K562 (cell line): ENCODE data around the gene MDFIC2.

Experiments
- ELF4 ChIP-seq: fragments of 450-650 bp; formaldehyde crosslinking; IDR thresholded peaks from 2 replicates; pipeline ENCODE4 v1.4.0; 2022; ENCODE audit warnings: missing genetic modification characterization
- EZH2 ChIP-seq: IDR thresholded peaks from 2 replicates; pipeline ENCODE4 v1.6.1; 2012; ENCODE audit warnings: low read depth, mild to moderate bottlenecking, inconsistent platforms, low read length, borderline replicate concordance
- MAZ ChIP-seq, 2 experiments: fragments of 450-650 bp in 1 of 2; sonication (generic) in 1 of 2; formaldehyde crosslinking; IDR thresholded peaks in 1 of 2; conservative IDR thresholded peaks in 1 of 2; 2 replicates each; pipeline versions ENCODE4 v1.4.0 to v1.5.0; 2020; ENCODE audit warnings: mild to moderate bottlenecking in 1 of 2, missing genetic modification reagents in 1 of 2
- NR1H2 ChIP-seq: sonication (generic); formaldehyde crosslinking; IDR thresholded peaks from 2 replicates; pipeline ENCODE4 v1.4.0; 2020; ENCODE audit warnings: mild to moderate bottlenecking, missing genetic modification reagents
- RBM34 ChIP-seq: fragments of 200-400 bp; formaldehyde crosslinking; IDR thresholded peaks from 2 replicates; pipeline ENCODE4 v1.6.1; 2018; ENCODE audit warnings: low read length, borderline replicate concordance; ENCODE audit not compliant: insufficient read depth
- SPI1 ChIP-seq: IDR thresholded peaks from 2 replicates; pipeline ENCODE4 v1.6.1; 2011; ENCODE audit warnings: low read depth, low read length, control low read depth, borderline replicate concordance
- ZNF77 ChIP-seq: fragments of 250-450 bp; sonication (Bioruptor Pico); IDR thresholded peaks from 2 replicates; pipeline ENCODE4 v1.5.0; 2020
- TF ChIP-seq, protein P1 (sequence below): fragments of 450-650 bp; IDR thresholded peaks from 2 replicates; pipeline ENCODE4 v1.6.1; 2018; ENCODE audit warnings: mild to moderate bottlenecking, low read depth; ENCODE audit not compliant: partially characterized antibody
- TF ChIP-seq, protein P2 (sequence below), 3 experiments: IDR thresholded peaks in 2 of 3; conservative IDR thresholded peaks in 1 of 3; 2 replicates each; pipeline ENCODE4 v1.5.1; 2011 to 2012; ENCODE audit warnings: low read length in 3 of 3, mild to moderate bottlenecking in 3 of 3, control low read depth in 2 of 3, improper control_type of control experiment in 1 of 3, inconsistent platforms in 1 of 3, low read depth in 1 of 3, mixed read lengths in 1 of 3, moderate library complexity in 1 of 3; ENCODE audit not compliant: insufficient read depth in 2 of 3

DNA sequence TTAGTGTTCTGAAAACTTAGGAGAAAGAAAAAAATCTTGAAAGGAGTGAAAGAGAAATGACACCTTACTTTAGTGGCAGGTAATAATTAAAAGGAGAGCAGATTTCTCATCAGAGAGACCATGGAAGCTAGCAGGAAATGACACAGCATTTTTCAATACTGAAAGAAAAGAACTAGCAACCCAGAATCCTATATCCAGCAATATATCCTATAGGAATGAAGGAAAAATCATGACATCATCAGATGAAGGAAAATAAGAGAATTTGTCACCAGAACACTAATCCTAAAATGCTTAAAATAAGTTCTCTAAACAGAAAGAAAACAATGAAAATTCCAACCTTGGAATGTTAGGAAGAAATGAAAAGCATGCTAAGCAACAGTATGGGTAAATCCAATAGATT is 39.8 kb upstream of the MDFIC2 start:
- TF ChIP-seq SPI1 (no peak), MAZ (CRISPR knock-in tag; conservative IDR thresholded peaks at IDR 0.05 in 1 of 2, IDR thresholded peaks at IDR 0.05 in 1 of 2) (no peak), ELF4 (CRISPR knock-in tag) (no peak), ZNF77 (CRISPR knock-in tag) (no peak), EZH2 (no peak), RBM34 (no peak), NR1H2 (CRISPR knock-in tag) (no peak)
- TF ChIP-seq, protein P1, sequence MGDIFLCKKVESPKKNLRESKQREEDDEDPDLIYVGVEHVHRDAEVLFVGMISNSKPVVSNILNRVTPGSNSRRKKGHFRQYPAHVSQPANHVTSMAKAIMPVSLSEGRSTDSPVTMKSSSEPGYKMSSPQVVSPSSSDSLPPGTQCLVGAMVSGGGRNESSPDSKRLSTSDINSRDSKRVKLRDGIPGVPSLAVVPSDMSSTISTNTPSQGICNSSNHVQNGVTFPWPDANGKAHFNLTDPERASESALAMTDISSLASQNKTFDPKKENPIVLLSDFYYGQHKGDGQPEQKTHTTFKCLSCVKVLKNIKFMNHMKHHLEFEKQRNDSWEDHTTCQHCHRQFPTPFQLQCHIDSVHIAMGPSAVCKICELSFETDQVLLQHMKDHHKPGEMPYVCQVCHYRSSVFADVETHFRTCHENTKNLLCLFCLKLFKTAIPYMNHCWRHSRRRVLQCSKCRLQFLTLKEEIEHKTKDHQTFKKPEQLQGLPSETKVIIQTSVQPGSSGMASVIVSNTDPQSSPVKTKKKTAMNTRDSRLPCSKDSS, result no peak
- TF ChIP-seq, protein P2, sequence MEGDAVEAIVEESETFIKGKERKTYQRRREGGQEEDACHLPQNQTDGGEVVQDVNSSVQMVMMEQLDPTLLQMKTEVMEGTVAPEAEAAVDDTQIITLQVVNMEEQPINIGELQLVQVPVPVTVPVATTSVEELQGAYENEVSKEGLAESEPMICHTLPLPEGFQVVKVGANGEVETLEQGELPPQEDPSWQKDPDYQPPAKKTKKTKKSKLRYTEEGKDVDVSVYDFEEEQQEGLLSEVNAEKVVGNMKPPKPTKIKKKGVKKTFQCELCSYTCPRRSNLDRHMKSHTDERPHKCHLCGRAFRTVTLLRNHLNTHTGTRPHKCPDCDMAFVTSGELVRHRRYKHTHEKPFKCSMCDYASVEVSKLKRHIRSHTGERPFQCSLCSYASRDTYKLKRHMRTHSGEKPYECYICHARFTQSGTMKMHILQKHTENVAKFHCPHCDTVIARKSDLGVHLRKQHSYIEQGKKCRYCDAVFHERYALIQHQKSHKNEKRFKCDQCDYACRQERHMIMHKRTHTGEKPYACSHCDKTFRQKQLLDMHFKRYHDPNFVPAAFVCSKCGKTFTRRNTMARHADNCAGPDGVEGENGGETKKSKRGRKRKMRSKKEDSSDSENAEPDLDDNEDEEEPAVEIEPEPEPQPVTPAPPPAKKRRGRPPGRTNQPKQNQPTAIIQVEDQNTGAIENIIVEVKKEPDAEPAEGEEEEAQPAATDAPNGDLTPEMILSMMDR (IDR thresholded peaks at IDR 0.05 in 2 of 3, conservative IDR thresholded peaks at IDR 0.05 in 1 of 3; ENCODE audit: insufficient read depth in 2 of 3, low read depth in 1 of 3, low read length in 3 of 3), result no peak
